Stimulated activated CD4-positive, alpha-beta T cell treated with anti-CD3 and anti-CD28 coated beads, Interleukin-12 subunit alpha, Interleukin-12 subunit beta, amount 100 ng/mL, for 4 hours (primary cell): ENCODE data around the gene RAB39B.

Source experiments
- DNase-seq: peaks from one replicate; pipeline ENCODE4 v3.0.0-alpha.2; 2020

RAB39B gene

GRCh38 chrX:155215443-155216178 is 48.7 kb downstream of the RAB39B start:
- DNase-seq, result no peak

- DNase-seq, result no peak
These were observed 50.6 kb downstream of the RAB39B start for GRCh38 chrX:155213731-155214130.

- DNase-seq, result no peak
These were observed 53.1 kb downstream of the RAB39B start for GRCh38 chrX:155211208-155211607.
